IPS DF 6.9 (cell line): Measurements from ENCODE around the gene CLRN2.
"Not testable (repeated sequence)": the region's sequence is repeated elsewhere in the genome, so short reads cannot be mapped to it uniquely, and the experiment has no call there.

Experiments used
- DNase-seq: peaks from one replicate; pipeline ENCODE4 v3.0.0-alpha.2; 2013; ENCODE audit warnings: low read depth, low spot score
- H3K27ac ChIP-seq: one replicate; pipeline ENCODE4 v1.5.1; 2013; ENCODE audit warnings: low read length, control low read depth
- H3K27me3 ChIP-seq: 2 replicates; pipeline ENCODE4 v1.6.1; 2013; ENCODE audit warnings: mild to moderate bottlenecking, low read length; ENCODE audit not compliant: control insufficient read depth, insufficient read depth
- H3K36me3 ChIP-seq: 2 replicates; pipeline ENCODE4 v1.6.1; 2013; ENCODE audit warnings: low read length; ENCODE audit not compliant: control insufficient read depth, insufficient read depth
- H3K4me1 ChIP-seq: 2 replicates; pipeline ENCODE4 v1.6.1; 2013; ENCODE audit warnings: low read length; ENCODE audit not compliant: control insufficient read depth, insufficient read depth
- H3K4me3 ChIP-seq: 2 replicates; pipeline ENCODE4 v1.5.1; 2013; ENCODE audit warnings: mild to moderate bottlenecking, low read length
- H3K9me3 ChIP-seq: 2 replicates; pipeline ENCODE4 v1.6.1; 2013; ENCODE audit warnings: low read length, inconsistent platforms; ENCODE audit not compliant: control insufficient read depth, insufficient read depth
- WGBS: extraction: QIAGEN DNeasy Blood & Tissue Kit; methylation state at CpG from one replicate; pipeline ENCODE4 v1.1.7; 2013; ENCODE audit warnings: mixed read lengths, missing lambda C conversion rate; ENCODE audit not compliant: insufficient read length, insufficient coverage; 5-methylcytosine and 5-hydroxymethylcytosine counted together

Gene CLRN2

DNA sequence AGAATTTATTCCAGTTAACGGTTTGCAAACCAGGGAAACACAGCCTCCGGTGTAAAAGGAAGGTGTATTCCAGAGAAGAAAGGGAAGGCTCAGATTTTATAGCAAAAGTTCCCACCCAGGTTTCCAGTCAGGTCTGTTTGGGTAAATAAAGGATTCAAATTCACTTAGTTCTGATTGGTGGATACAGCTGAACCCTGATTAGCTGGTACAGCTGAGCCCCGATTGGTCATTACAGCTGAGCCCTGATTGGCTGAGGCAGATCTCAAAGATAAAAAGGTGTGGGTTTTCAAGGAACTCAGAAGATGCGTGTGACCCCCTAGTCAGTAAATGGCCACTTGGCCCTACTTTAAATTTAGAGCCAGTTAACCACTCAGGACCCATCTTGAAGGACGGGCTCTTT lies 6.6 kb downstream of the CLRN2 start:
- Histone ChIP-seq H3K27me3 (no peaks in the 10 kb centered on the region), H3K4me1 (peaks cover 2% of the 10 kb centered on the region; the same call in 1 of the 2 replicates), H3K36me3 (no peaks in the 10 kb centered on the region), H3K4me3 (no peak overlapping the region), H3K9me3 (no peaks in the 10 kb centered on the region), H3K27ac (no peak overlapping the region)
- DNase-seq = no peak
- WGBS = no CpG with 5 or more reads among the region's 5 CpGs

DNA sequence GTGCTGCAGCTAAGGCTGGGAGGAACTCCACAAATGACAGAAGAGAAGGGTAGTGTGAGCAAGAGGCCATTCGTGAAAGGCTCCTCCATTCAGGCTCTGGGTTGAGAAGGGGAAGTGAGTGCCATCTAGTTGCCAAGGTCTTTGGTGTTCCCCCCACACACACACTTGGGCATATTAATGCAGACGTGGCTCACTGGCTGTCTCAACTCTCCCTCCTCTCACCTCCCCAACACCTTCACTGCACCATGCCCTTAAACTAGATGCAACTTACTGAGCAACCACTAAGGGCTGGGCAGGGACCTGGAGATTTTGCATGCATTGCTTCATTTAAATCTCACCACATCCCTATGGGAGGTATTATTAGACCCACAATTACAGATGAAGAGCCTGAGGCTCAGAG lies 8.7 kb downstream of the CLRN2 start:
- no peak for DNase-seq
- Histone ChIP-seq H3K27ac (no peak overlapping the region), H3K4me1 (no peaks in the 10 kb centered on the region), H3K36me3 (no peaks in the 10 kb centered on the region), H3K9me3 (no peaks in the 10 kb centered on the region), H3K27me3 (no peaks in the 10 kb centered on the region), H3K4me3 (no peak overlapping the region)
- no CpG with 5 or more reads among the region's 2 CpGs for WGBS

DNA sequence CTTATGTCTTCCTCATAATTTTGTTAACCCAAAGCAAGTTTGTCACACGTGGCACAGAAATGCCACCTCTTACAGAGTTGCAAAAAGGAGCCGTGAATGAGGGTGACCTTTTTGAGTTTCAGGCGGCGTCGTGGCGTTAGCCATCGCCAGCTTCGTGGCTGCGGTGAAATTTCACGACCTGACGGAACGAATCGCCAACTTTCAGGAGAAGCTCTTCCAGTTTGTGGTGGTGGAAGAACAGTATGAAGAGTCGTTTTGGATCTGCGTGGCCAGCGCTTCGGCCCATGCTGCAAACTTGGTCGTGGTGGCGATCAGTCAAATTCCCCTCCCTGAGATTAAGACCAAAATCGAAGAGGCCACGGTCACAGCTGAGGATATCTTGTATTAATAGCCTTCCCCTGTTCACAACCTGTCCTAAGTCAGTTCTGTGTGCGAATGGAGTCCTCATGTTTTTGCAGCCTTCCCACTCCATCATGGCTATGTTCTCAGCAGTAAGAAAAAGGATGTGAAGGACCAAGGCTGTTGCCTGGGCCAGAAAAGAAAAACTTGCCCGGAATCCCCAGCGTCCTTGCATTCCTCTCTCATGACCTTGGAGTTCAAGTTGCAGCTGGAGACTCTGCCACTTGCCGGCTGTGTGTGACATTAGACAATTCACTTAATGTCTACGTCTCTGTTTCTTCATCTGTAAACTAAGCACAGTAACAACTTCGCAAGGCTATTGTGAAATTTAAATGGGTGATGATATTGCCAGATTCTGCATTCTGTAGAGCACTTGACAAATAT lies 11.9 kb downstream of the CLRN2 start:
- no peak overlapping the region for H3K27ac ChIP-seq
- no peaks in the 10 kb centered on the region for H3K36me3 ChIP-seq
- H3K27me3 ChIP-seq = no peaks in the 10 kb centered on the region
- H3K4me1 ChIP-seq = no peaks in the 10 kb centered on the region
- no CpG with 5 or more reads among the region's 27 CpGs for WGBS
- no peak for DNase-seq
- H3K4me3 ChIP-seq = no peak overlapping the region
- no peaks in the 10 kb centered on the region for H3K9me3 ChIP-seq

DNA sequence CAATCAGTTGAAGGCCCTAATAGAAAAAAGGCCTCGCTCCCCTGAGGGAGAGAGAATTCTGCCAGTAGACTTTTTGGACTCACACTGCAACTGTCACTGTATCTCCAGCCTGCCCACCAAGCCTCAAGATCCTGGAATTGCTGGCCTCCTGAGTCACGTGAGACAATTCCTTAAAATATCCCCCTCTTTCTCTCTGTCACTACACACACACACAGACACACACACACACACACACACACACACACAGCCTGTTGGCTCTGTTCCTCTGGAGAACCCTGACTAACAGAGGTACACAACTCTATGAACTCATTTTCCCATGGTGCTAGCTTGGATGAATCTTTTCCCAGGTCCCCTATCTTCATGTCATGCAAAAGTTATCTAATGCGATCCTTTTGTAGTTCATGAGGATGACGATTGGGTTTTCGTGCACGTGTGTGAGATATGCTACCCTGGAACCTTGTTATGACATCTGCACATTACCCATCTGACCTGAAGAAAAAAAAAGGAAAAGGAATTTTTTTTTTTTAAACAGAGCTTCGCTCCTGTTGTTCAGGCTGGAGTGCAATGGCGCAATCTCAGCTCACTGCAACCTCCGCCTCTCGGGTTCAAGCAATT lies 13.7 kb downstream of the CLRN2 start:
- Histone ChIP-seq H3K27me3 (no peaks in the 10 kb centered on the region), H3K9me3 (no peaks in the 10 kb centered on the region), H3K36me3 (no peaks in the 10 kb centered on the region), H3K4me3 (no peak overlapping the region), H3K27ac (no peak overlapping the region), H3K4me1 (no peaks in the 10 kb centered on the region)
- no peak for DNase-seq
- no CpG with 5 or more reads among the region's 10 CpGs for WGBS

DNA sequence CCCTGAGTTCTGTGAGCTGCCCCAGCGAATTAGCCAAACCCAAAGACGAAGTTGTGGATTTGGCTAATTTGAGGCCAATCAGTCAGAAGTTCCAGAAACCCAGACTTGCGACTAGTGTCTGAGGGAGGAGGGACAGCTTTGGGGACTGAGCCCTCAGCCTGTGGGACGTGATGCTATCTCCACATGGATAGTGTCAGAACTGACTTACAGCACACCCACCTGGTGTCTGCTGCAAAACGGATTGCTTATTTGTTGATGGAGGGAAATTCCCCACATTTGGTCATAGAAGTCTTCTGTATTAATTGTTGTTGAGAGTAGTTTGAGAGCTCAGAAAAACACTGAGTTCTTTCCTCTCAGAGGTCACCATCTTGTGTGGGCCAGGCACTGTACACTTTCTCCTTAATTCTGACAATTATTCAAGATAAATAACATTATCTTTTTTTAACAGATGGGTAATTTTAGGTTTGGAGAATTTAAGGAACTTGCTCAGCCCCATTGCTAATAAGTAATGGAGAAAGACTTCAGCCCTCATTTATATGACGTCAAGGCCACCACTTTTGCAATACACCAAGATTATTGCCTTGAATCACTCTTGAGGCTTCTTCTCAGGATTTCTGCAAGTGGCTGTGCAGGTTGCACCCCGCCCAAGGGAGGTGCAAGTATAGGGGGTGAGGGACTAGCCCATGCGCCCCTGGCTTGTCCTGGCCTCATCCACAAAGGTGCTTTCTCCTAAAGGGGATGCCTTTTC lies 16.7 kb downstream of the CLRN2 start:
- no peak overlapping the region for H3K27ac ChIP-seq
- no CpG with 5 or more reads among the region's 8 CpGs for WGBS
- no peaks in the 10 kb centered on the region for H3K4me1 ChIP-seq

DNA sequence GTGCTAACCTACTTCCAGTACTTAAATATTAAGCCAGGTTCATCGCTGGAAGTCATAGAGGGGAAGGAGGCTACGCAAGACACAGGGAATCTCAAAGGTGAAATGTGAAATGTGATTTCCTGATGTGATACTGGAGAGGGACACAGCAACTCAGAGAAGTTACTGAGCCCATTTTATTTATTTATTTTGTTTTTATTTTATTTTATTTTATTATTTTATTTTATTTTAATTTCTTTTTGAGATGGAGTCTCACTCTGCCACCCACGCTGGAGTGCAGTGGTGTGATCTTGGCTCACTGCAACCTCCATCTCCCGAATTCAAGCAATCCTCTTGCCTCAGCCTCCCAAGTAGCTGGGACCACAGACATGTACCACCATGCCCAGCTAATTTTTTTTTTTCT lies 19.7 kb downstream of the CLRN2 start:
- no peak for DNase-seq
- no peak overlapping the region for H3K27ac ChIP-seq
- no peaks in the 10 kb centered on the region for H3K4me1 ChIP-seq
- H3K4me3 ChIP-seq = no peak overlapping the region
- H3K36me3 ChIP-seq = no peaks in the 10 kb centered on the region
- H3K27me3 ChIP-seq = no peaks in the 10 kb centered on the region
- no peaks in the 10 kb centered on the region for H3K9me3 ChIP-seq
- WGBS = no CpG with 5 or more reads among the region's 4 CpGs

More for the DNA sequence above, 16.7 kb downstream of the CLRN2 start:
- Histone ChIP-seq H3K36me3 (no peaks in the 10 kb centered on the region), H3K27me3 (no peaks in the 10 kb centered on the region), H3K9me3 (no peaks in the 10 kb centered on the region), H3K4me3 (no peak overlapping the region)
- DNase-seq = no peak

DNA sequence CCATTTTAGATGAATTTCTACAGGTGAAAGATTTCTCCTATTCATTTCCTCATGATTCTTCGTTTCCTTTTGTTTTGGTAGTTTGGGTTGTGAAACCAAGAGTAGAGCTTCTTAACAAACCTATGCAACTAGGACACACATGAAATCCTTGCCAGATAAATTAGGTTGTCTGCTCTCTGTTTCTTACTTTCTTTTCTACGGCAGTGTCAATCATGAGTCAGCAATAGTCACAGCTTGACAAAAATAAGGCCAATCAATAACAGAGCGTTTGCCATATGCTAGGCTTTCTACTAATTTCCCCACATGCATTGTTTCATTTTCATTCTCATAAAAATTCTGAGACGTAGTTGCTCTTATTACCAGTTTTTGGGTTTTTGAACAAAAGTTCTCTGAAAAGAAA lies 20.3 kb downstream of the CLRN2 start:
- H3K9me3 ChIP-seq = no peaks in the 10 kb centered on the region
- no peak for DNase-seq
- no CpG with 5 or more reads among the region's 4 CpGs for WGBS
- H3K27ac ChIP-seq = no peak overlapping the region
- H3K36me3 ChIP-seq = no peaks in the 10 kb centered on the region
- H3K4me1 ChIP-seq = no peaks in the 10 kb centered on the region
- H3K27me3 ChIP-seq = no peaks in the 10 kb centered on the region
- H3K4me3 ChIP-seq = no peak overlapping the region

DNA sequence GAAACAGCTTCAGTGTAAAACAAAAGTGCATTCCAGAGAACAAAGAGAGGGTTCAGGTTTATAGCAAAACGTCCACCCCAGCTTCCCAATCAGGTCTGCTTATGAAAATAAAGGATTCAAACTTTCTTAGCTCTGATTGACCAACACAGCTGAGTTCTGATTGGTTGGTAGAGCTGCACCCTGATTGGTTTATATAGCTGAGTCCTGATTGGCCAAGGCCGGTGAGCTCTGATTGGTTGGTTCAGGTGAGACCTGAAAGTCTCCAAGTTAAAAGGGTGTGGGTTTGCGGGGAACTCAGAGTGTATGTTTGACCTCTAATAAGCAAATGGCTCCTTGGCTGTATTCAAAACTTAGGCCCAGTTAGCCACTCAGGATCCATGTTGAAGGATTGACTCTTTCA lies 20.9 kb downstream of the CLRN2 start:
- H3K27ac ChIP-seq = no peak overlapping the region
- H3K4me1 ChIP-seq = no peaks in the 10 kb centered on the region
- H3K36me3 ChIP-seq = no peaks in the 10 kb centered on the region
- no CpG with 5 or more reads among the region's 3 CpGs for WGBS
- no peaks in the 10 kb centered on the region for H3K27me3 ChIP-seq
- H3K4me3 ChIP-seq = no peak overlapping the region
- H3K9me3 ChIP-seq = no peaks in the 10 kb centered on the region
- no peak for DNase-seq

DNA sequence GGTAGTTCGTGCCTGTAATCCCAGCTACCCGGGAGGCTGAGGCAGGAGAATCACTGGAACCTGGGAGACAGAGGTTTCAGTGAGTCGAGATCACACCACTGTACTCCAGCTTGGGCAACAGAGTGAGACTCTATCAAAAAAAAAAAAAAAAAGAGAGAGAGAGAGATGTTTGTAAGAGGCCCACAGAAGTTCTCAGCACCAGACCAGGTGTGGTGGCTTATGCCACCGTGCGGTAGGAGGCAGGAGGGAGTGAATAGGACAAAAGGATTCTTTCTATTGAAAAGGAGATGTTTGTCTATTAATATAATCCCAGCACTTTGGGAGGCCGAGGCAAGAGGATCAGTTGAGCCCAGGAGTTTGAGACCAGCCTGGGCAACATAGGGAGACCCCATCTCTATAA lies 22.1 kb downstream of the CLRN2 start:
- H3K4me3 ChIP-seq, H3K27me3 ChIP-seq, DNase-seq, H3K4me1 ChIP-seq, H3K36me3 ChIP-seq, H3K27ac ChIP-seq, H3K9me3 ChIP-seq: not testable (repeated sequence)
- WGBS = no CpG with 5 or more reads among the region's 6 CpGs

DNA sequence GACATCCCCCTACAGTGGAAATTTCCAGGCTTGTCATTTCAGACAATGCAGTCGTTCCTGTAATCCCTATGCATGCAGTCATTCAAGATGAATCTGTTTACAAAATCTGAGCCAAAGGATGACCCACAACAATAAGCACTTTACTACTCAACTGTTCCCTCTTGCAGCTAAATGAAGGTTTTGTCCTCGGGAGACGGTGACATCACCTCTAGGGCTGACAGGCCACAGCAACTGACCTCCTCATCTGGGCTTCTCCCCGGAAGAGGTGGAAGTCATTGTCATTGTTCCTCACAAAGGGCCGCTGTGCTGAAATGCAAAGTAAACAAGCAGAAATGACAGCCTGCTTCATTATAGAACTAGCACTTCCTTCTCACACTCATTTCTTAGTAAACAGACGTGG lies 29.2 kb downstream of the CLRN2 start:
- DNase-seq = no peak

More for the DNA sequence above, 29.2 kb downstream of the CLRN2 start:
- no peaks in the 10 kb centered on the region for H3K9me3 ChIP-seq
- WGBS = no CpG with 5 or more reads among the region's 6 CpGs
- no peaks in the 10 kb centered on the region for H3K36me3 ChIP-seq
- H3K27ac ChIP-seq = no peak overlapping the region
- peaks cover 2% of the 10 kb centered on the region; the same call in 1 of the 2 replicates for H3K4me1 ChIP-seq
- no peak overlapping the region for H3K4me3 ChIP-seq
- no peaks in the 10 kb centered on the region for H3K27me3 ChIP-seq
